ENCODE results near the gene CDK2.

Gene CDK2

GRCh38 chr12:56017181-56017580 is 50.6 kb downstream of the CDK2 start:
- no peak for DNase-seq

- DNase-seq = no peak
These were observed 51.7 kb downstream of the CDK2 start for GRCh38 chr12:56018356-56018755.

- DNase-seq = peak; percentile 31 to 44
These were observed 54.0 kb downstream of the CDK2 start, which contains the start of gene IKZF4 for GRCh38 chr12:56020423-56021184. Gene IKZF4, plus strand, starts transcription at chr12:56021043. Its CDS starts 451 bp downstream, at chr12:56021494.

- no peak for DNase-seq
These were observed 55.4 kb downstream of the CDK2 start for GRCh38 chr12:56021889-56022497.

Measured in stimulated activated CD4-positive, alpha-beta T cell treated with anti-CD3 and anti-CD28 coated beads, Interleukin-2, amount 100 ng/mL, for 24 hours (primary cell).